Adrenal gland (tissue), 5 donors: ENCODE measurements around the gene ST3GAL6.

Experiments
- POLR2A ChIP-seq, 2 donors: fragments of 450-650 bp; IDR thresholded peaks; one replicate each; pipeline ENCODE4 v1.6.1; 2017; ENCODE audit warnings: antibody characterized with exemption in 2 of 2, mild to moderate bottlenecking in 2 of 2, moderate library complexity in 1 of 2
- TF ChIP-seq, protein P1 (sequence below), 6 experiments: fragments of 450-650 bp in 4 of 6; fragments of 200-600 bp in 2 of 6; sonication (generic) in 1 of 6; IDR thresholded peaks; 1 replicate in 5 of 6; 2 replicates in 1 of 6; pipeline versions ENCODE4 v1.5.1 to v1.8.0; 2016 to 2021; ENCODE audit warnings: antibody characterized with exemption in 6 of 6, mild to moderate bottlenecking in 2 of 6, moderate library complexity in 1 of 6
- donor health status: DM: no; HTN: no; CAD: no.

DNA sequence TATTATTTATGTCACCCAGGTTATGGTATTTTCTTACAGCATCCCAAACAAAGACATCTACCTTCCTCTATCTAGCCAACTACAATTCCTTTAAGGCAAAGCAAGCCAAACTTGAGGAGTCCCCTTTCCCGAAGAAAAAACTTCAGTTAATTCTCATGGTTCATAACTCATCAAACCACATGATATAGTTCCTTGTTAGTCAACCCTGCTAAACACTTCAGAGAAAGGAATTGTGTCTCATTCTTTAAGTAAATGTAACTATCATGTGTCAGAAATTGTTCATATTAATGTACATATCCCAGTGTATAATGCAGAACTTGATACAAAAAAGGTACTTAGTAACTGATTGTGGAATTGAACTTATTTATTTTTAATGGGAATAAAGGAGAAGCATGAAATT, 44.4 kb downstream of the ST3GAL6 start:
- no peak for TF ChIP-seq POLR2A (IDR thresholded peaks at IDR 0.05)
- TF ChIP-seq, protein P1, sequence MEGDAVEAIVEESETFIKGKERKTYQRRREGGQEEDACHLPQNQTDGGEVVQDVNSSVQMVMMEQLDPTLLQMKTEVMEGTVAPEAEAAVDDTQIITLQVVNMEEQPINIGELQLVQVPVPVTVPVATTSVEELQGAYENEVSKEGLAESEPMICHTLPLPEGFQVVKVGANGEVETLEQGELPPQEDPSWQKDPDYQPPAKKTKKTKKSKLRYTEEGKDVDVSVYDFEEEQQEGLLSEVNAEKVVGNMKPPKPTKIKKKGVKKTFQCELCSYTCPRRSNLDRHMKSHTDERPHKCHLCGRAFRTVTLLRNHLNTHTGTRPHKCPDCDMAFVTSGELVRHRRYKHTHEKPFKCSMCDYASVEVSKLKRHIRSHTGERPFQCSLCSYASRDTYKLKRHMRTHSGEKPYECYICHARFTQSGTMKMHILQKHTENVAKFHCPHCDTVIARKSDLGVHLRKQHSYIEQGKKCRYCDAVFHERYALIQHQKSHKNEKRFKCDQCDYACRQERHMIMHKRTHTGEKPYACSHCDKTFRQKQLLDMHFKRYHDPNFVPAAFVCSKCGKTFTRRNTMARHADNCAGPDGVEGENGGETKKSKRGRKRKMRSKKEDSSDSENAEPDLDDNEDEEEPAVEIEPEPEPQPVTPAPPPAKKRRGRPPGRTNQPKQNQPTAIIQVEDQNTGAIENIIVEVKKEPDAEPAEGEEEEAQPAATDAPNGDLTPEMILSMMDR (IDR thresholded peaks at IDR 0.05), result no peak
